HG02759 (cell line): ENCODE measurements around the gene CGREF1.

Source experiments
- ATAC-seq: cut with Tn5 transposase; IDR thresholded peaks from one replicate; pipeline ENCODE4 v1.9.1; 2021; ENCODE audit warnings: mild to moderate bottlenecking, moderate library complexity; ENCODE audit not compliant: unreplicated experiment

Gene CGREF1

GRCh38 chr2:27050996-27051901 is 67.7 kb downstream of the CGREF1 start, which contains the start of gene AGBL5:
AGBL5 (plus strand) TSS chr2:27051668; CDS start chr2:27052959, 1,291 bp downstream.
- peak; percentile 72 for ATAC-seq
